ENCODE measurements around the gene POLRMT. TPM values are rescaled to one million over a fixed set of nuclear protein-coding genes. Genes with fewer than 3 reads are reported as not detected.

POLRMT gene
- total RNA-seq, 1 donor from 2014 or later, result 56.7 TPM

GRCh38 chr19:648305-648704 is 15.0 kb upstream of the POLRMT start:
- DNase-seq (ENCODE audit: extremely low read depth, low read depth, low spot score), result no peak

GRCh38 chr19:647566-648284 is 14.4 kb upstream of the POLRMT start:
- no peak for DNase-seq (ENCODE audit: extremely low read depth, low read depth, low spot score)

- no peak for DNase-seq (ENCODE audit: extremely low read depth, low read depth, low spot score)
Measured at GRCh38 chr19:646779-647565, 13.6 kb upstream of the POLRMT start.

GRCh38 chr19:645912-646778 is 12.8 kb upstream of the POLRMT start:
- DNase-seq (ENCODE audit: extremely low read depth, low read depth, low spot score), result no peak

- DNase-seq (ENCODE audit: extremely low read depth, low read depth, low spot score), result no peak
Measured at GRCh38 chr19:644789-645188, 11.5 kb upstream of the POLRMT start.

- DNase-seq (ENCODE audit: extremely low read depth, low read depth, low spot score), result no peak
Measured at GRCh38 chr19:644363-644762, 11.0 kb upstream of the POLRMT start.

- no peak for DNase-seq (ENCODE audit: extremely low read depth, low read depth, low spot score)
Measured at GRCh38 chr19:643736-644135, 10.4 kb upstream of the POLRMT start.

- no peak for DNase-seq (ENCODE audit: extremely low read depth, low read depth, low spot score)
Measured at GRCh38 chr19:642767-643727, 9.7 kb upstream of the POLRMT start.

GRCh38 chr19:641702-642101 is 8.4 kb upstream of the POLRMT start:
- DNase-seq (ENCODE audit: extremely low read depth, low read depth, low spot score), result no peak

GRCh38 chr19:640606-641189 is 7.4 kb upstream of the POLRMT start:
- DNase-seq (ENCODE audit: extremely low read depth, low read depth, low spot score), result no peak

- no peak for DNase-seq (ENCODE audit: extremely low read depth, low read depth, low spot score)
Measured at GRCh38 chr19:640161-640558, 6.8 kb upstream of the POLRMT start.

GRCh38 chr19:639253-640160 is 6.2 kb upstream of the POLRMT start, which contains the start of gene FGF22:
Gene FGF22, plus strand, starts transcription at chr19:639879. Its CDS starts 47 bp downstream, at chr19:639926.
- DNase-seq (ENCODE audit: extremely low read depth, low read depth, low spot score), result no peak

- no peak for DNase-seq (ENCODE audit: extremely low read depth, low read depth, low spot score)
Measured at GRCh38 chr19:638906-639252, 5.5 kb upstream of the POLRMT start.

- DNase-seq (ENCODE audit: extremely low read depth, low read depth, low spot score), result no peak
Measured at GRCh38 chr19:634975-635652, 1.8 kb upstream of the POLRMT start.

- DNase-seq (ENCODE audit: extremely low read depth, low read depth, low spot score), result no peak
Measured at GRCh38 chr19:633786-634639, 676 bp upstream of the POLRMT start.

GRCh38 chr19:632579-633067 is 714 bp downstream of the POLRMT start:
- no peak for DNase-seq (ENCODE audit: extremely low read depth, low read depth, low spot score)
